GM12878 (cell line): ENCODE data around the gene PFKL. TPM values are rescaled to one million over a fixed set of nuclear protein-coding genes. Genes with fewer than 3 reads are reported as not detected.

Source experiments
- ATAC-seq: fragments of 200-7000 bp; cut with Tn5 transposase; 3 replicates; pipeline ENCODE4 v1.9.1; 2020; ENCODE audit warnings: mild to moderate bottlenecking, moderate library complexity
- BruUV-seq: library from RNA; stranded (reverse); fragments of 400-500 nt; replicated peaks from 2 replicates; lab custom pipeline; 2021; lab: Mats Ljungman, UMichigan
- CTCF ChIA-PET: fragments of 300-600 bp; sonication (Branson Sonifier 250); formaldehyde crosslinking; extraction: SDS; loops from one replicate; lab custom pipeline; 2021; ENCODE audit warnings: inconsistent platforms; lab: Yijun Ruan, JAX
- POLR2A ChIA-PET: fragments of 350-600 bp; formaldehyde crosslinking; extraction: SDS; loops from one replicate; lab custom pipeline; 2021; ENCODE audit warnings: inconsistent platforms; lab: Charles Lee
- RAD21 ChIA-PET: fragments of 300-600 bp; sonication (Branson Sonifier 250); formaldehyde crosslinking; loops from one replicate; lab custom pipeline; 2023; ENCODE audit warnings: antibody characterized with exemption; ENCODE audit not compliant: unreplicated experiment; lab: Charles Lee
- SMC1A ChIA-PET: fragments of 300-600 bp; sonication (Branson Sonifier 250); formaldehyde crosslinking; loops from one replicate; lab custom pipeline; 2023; ENCODE audit not compliant: unreplicated experiment, uncharacterized antibody; lab: Charles Lee
- DNase-seq: peaks from one replicate; pipeline ENCODE4 v3.0.0-alpha.2; 2011; ENCODE audit warnings: low read depth, low spot score
- FAIRE-seq: peaks from 3 replicates; lab custom pipeline; 2011; peaks lifted over from hg19 to GRCh38; lab: Jason Lieb, UNC
- H2AFZ ChIP-seq: 2 replicates; pipeline ENCODE4 v1.6.0; 2011; ENCODE audit warnings: low read depth, low read length, control low read depth; ENCODE audit not compliant: control insufficient read depth
- H3K27ac ChIP-seq: 2 replicates; pipeline ENCODE4 v1.5.1; 2011; ENCODE audit warnings: control low read depth; ENCODE audit not compliant: control insufficient read depth, insufficient read depth
- H3K27me3 ChIP-seq, 2 experiments: replicated peaks in 1 of 2; 2 replicates each; pipeline versions ENCODE4 v1.6.0 to v1.6.1; 2011; ENCODE audit warnings: low read length in 1 of 2; ENCODE audit not compliant: control insufficient read depth in 2 of 2, insufficient read depth in 2 of 2
- H3K36me3 ChIP-seq, 2 experiments: 2 replicates each; pipeline ENCODE4 v1.5.1; 2011; ENCODE audit warnings: low read length in 1 of 2; ENCODE audit not compliant: control insufficient read depth in 2 of 2, insufficient read depth in 2 of 2
- H3K4me1 ChIP-seq: 2 replicates; pipeline ENCODE4 v1.6.1; 2011; ENCODE audit warnings: mild to moderate bottlenecking, low read length, moderate library complexity, mixed read lengths; ENCODE audit not compliant: control insufficient read depth, insufficient read depth
- H3K4me2 ChIP-seq: 2 replicates; pipeline ENCODE4 v1.6.0; 2011; ENCODE audit warnings: control low read depth; ENCODE audit not compliant: control insufficient read depth, insufficient read depth
- H3K4me3 ChIP-seq: fragments of 200-600 bp; sonication (generic); 2 replicates; pipeline ENCODE4 v1.5.1; 2016
- H3K79me2 ChIP-seq: 2 replicates; pipeline ENCODE4 v1.6.0; 2011; ENCODE audit warnings: low read length; ENCODE audit not compliant: control insufficient read depth, insufficient read depth
- H3K9ac ChIP-seq: 2 replicates; pipeline ENCODE4 v1.8.0; 2011; ENCODE audit warnings: low read length, control low read depth, mixed read lengths; ENCODE audit not compliant: control insufficient read depth, insufficient read depth
- H3K9me3 ChIP-seq: replicated peaks from 3 replicates; pipeline ENCODE4 v1.5.1; 2011; ENCODE audit warnings: mild to moderate bottlenecking, low read length; ENCODE audit not compliant: control insufficient read depth, insufficient read depth
- H4K20me1 ChIP-seq: 2 replicates; pipeline ENCODE4 v1.6.0; 2011; ENCODE audit not compliant: control insufficient read depth, insufficient read depth
- ATF7 ChIP-seq: fragments of 450-650 bp; IDR thresholded peaks from 2 replicates; pipeline ENCODE4 v1.6.1; 2016; ENCODE audit warnings: low read depth, mild to moderate bottlenecking
- DPF2 ChIP-seq: fragments of 450-650 bp; IDR thresholded peaks from 2 replicates; pipeline ENCODE4 v1.6.1; 2017; ENCODE audit warnings: mild to moderate bottlenecking
- EED ChIP-seq: sonication (generic); IDR thresholded peaks from 2 replicates; pipeline ENCODE4 v1.6.1; 2016; ENCODE audit warnings: antibody characterized with exemption, low read depth
- EGR1 ChIP-seq, 2 experiments: IDR thresholded peaks; 1 replicate in 1 of 2; 2 replicates in 1 of 2; pipeline ENCODE4 v1.6.1; 2011 to 2012; ENCODE audit warnings: low read depth in 2 of 2, low read length in 2 of 2, borderline replicate concordance in 1 of 2, mild to moderate bottlenecking in 1 of 2, moderate library complexity in 1 of 2
- ETV6 ChIP-seq, 2 experiments: fragments of 450-650 bp in 1 of 2; IDR thresholded peaks in 1 of 2; conservative IDR thresholded peaks in 1 of 2; 2 replicates each; pipeline ENCODE4 v1.6.1; 2014; ENCODE audit warnings: antibody characterized with exemption in 1 of 2, borderline replicate concordance in 1 of 2, low read depth in 1 of 2, mild to moderate bottlenecking in 1 of 2, moderate library complexity in 1 of 2
- FOS ChIP-seq: IDR thresholded peaks from 3 replicates; pipeline ENCODE4 v1.6.1; 2011; ENCODE audit warnings: borderline replicate concordance; ENCODE audit not compliant: insufficient read length; ENCODE audit errors: extremely low read depth
- MTA2 ChIP-seq: fragments of 450-650 bp; IDR thresholded peaks from 2 replicates; pipeline ENCODE4 v1.6.1; 2016; ENCODE audit warnings: low read depth, mild to moderate bottlenecking, moderate library complexity
- RAD21 ChIP-seq: IDR thresholded peaks from 2 replicates; pipeline ENCODE4 v1.6.1; 2011; ENCODE audit warnings: mild to moderate bottlenecking, low read depth, low read length, moderate library complexity; ENCODE audit not compliant: insufficient read depth
- RELB ChIP-seq: fragments of 450-650 bp; IDR thresholded peaks from 2 replicates; pipeline ENCODE4 v1.6.1; 2017; ENCODE audit warnings: low read depth, mild to moderate bottlenecking, moderate library complexity
- SRF ChIP-seq, 2 experiments: IDR thresholded peaks; 2 replicates each; pipeline ENCODE4 v1.6.1; 2011; ENCODE audit warnings: low read depth in 2 of 2, low read length in 2 of 2, mild to moderate bottlenecking in 1 of 2, moderate library complexity in 1 of 2
- ZNF217 ChIP-seq: fragments of 450-650 bp; IDR thresholded peaks from 2 replicates; pipeline ENCODE4 v1.6.1; 2017; ENCODE audit warnings: antibody characterized with exemption, mild to moderate bottlenecking
- ZNF384 ChIP-seq: IDR thresholded peaks from 2 replicates; pipeline ENCODE4 v1.6.1; 2012; ENCODE audit warnings: low read depth, mild to moderate bottlenecking, low read length, improper control_type of control experiment, borderline replicate concordance
- ZNF687 ChIP-seq: fragments of 450-650 bp; IDR thresholded peaks from 2 replicates; pipeline ENCODE4 v1.6.1; 2017; ENCODE audit warnings: mild to moderate bottlenecking, moderate library complexity
- WGBS: methylation state at CpG from one replicate; pipeline ENCODE4 v1.1.6; 2016; ENCODE audit warnings: low lambda C conversion rate; ENCODE audit not compliant: insufficient replicate concordance, insufficient coverage; ENCODE audit errors: missing lambda C conversion rate; 5-methylcytosine and 5-hydroxymethylcytosine counted together
- in situ Hi-C: fragments of 300-500 bp; cut with MboI; formaldehyde crosslinking; loops from 9 replicates; pipeline ENCODE4 v1.14.3; 2018; ENCODE audit warnings: mixed read lengths
- intact Hi-C: fragments of 100-400 bp; cut with micrococcal nuclease; formaldehyde crosslinking; loops from one replicate; pipeline ENCODE4 v1.14.2; 2022; ENCODE audit not compliant: unreplicated experiment
- polyA plus RNA-seq, 11 experiments: library from polyadenylated mRNA; depleted of rRNA in 4 of 11; unstranded in 6 of 11; stranded (reverse) in 5 of 11; fragments of >200 nt; fragmentation: Nextera tagmentation in 4 of 11; fragmentation: Illumina TruSeq in 1 of 11; extraction: Ambion mirVana in 4 of 11; extraction: Trizol in 1 of 11; gene quantifications; 1 replicate in 1 of 11; 2 replicates in 10 of 11; pipeline versions ENCODE4 v1.2.1 to v1.2.3, GENCODE V29; 2011 to 2016; ENCODE audit warnings: inconsistent platforms in 2 of 11, missing spikeins in 2 of 11, low read depth in 1 of 11
- total RNA-seq, 4 experiments: library from RNA; depleted of rRNA in 3 of 4; stranded (reverse); fragments of >200 nt in 3 of 4; fragmentation: Illumina TruSeq in 1 of 4; extraction: Trizol in 1 of 4; gene quantifications; 2 replicates each; pipeline versions ENCODE4 v1.2.1 to v1.2.3, GENCODE V29; 2013 to 2021
- TF ChIP-seq, protein P1 (sequence below): IDR thresholded peaks from 2 replicates; pipeline ENCODE4 v1.6.1; 2012; ENCODE audit warnings: mild to moderate bottlenecking, low read depth, low read length

Gene PFKL
- total and polyA plus RNA-seq, 10 of the 15 experiments (the other 5 are each of a cell fraction or from before 2014, with no cell fraction given), result 1.2 to 192 (median 112) TPM

DNA sequence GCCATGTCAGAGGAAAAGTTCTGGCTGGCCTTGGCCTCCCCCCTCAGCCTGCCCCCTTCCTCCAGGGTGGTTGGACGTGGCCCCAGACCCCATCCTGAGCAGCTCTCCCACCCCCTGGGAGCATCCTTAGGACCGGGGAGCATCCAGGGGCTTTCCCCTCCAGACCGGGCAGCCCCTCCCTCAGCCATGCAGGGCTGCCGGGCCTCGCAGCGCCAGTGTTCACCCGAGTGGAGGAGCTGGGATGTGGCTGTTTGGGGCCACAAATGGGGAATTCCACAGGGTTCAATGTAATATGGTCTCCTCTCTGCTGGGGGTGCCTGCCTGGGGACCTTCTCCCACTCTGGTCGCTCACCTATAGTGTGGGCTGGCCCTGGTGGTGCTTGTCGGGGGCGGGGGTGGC lies 4.2 kb upstream of the PFKL start:
- no peaks in the 10 kb centered on the region for H3K27me3 ChIP-seq
- H3K4me1 ChIP-seq, result peaks cover 36% of the 10 kb centered on the region
- ATAC-seq (peak; percentile 24), FAIRE-seq (no peak), DNase-seq (no peak)
- BruUV-seq, result no TSS peak
- no peak overlapping the region for H3K9ac ChIP-seq
- ChIA-PET CTCF (interaction anchor here (0.5 to 1.0 kb wide), 3 partner anchors 9 to 631 kb away, joined by 3 read pairs; no protein-coding TSS in a partner anchor), SMC1A (interaction anchor here (0.8 to 2.8 kb wide), 3 partner anchors 9 to 46 kb away, joined by 3 to 11 read pairs (median 3); no protein-coding TSS in a partner anchor), POLR2A (interaction anchor here (0.7 to 1.4 kb wide), 3 partner anchors 8 to 25 kb away, joined by 3 to 5 read pairs (median 3); no protein-coding TSS in a partner anchor), RAD21 (interaction anchor here (1.0 to 3.0 kb wide), 4 partner anchors 9 to 43 kb away, joined by 3 to 27 read pairs (median 7); partner anchors contain the start of gene CFAP410)
- H4K20me1 ChIP-seq, result no peaks in the 10 kb centered on the region
- peak overlapping the region; percentile 1; the same call in 1 of the 2 replicates for H2AFZ ChIP-seq
- H3K4me2 ChIP-seq, result peak overlapping the region; percentile 30; the same call in 1 of the 2 replicates
- H3K9me3 ChIP-seq, result no peaks in the 10 kb centered on the region
- no peak overlapping the region for H3K4me3 ChIP-seq
- in situ Hi-C loops, result no loop called here
- peaks cover 15% of the 10 kb centered on the region for H3K79me2 ChIP-seq
- intact Hi-C loops, result no loop called here
- peak overlapping the region; percentile 4; the same call in 1 of the 2 replicates for H3K27ac ChIP-seq
- WGBS, result 30% methylated on average over 10 of the region's 10 CpGs
- no peaks in the 10 kb centered on the region for H3K36me3 ChIP-seq
- TF ChIP-seq ETV6 (conservative IDR thresholded peaks at IDR 0.05 in 1 of 2, IDR thresholded peaks at IDR 0.05 in 1 of 2; ENCODE audit: borderline replicate concordance in 1 of 2, low read depth in 1 of 2) (no peak), FOS (no peak), ZNF217 (no peak), DPF2 (no peak), ATF7 (no peak), SRF (IDR thresholded peaks at IDR 0.05; ENCODE audit: low read depth in 2 of 2, low read length in 2 of 2) (no peak), ZNF384 (no peak), RAD21 (peak; percentile 27; the same call in 1 of the 2 replicates), ZNF687 (0 out of 2 replicates have a peak, but pooled peaks have one; percentile 27), MTA2 (peak; percentile 31; the same call in 1 of the 2 replicates), EED (peak; percentile 64; the same call in 1 of the 2 replicates), EGR1 (IDR thresholded peaks at IDR 0.05; ENCODE audit: borderline replicate concordance in 1 of 2, low read depth in 2 of 2, low read length in 2 of 2) (0 out of 3 replicates have a peak, but pooled peaks of 1 of the 2 experiments have one; percentile 32), RELB (peak; percentile 76; the same call in 1 of the 2 replicates)
- TF ChIP-seq, protein P1, sequence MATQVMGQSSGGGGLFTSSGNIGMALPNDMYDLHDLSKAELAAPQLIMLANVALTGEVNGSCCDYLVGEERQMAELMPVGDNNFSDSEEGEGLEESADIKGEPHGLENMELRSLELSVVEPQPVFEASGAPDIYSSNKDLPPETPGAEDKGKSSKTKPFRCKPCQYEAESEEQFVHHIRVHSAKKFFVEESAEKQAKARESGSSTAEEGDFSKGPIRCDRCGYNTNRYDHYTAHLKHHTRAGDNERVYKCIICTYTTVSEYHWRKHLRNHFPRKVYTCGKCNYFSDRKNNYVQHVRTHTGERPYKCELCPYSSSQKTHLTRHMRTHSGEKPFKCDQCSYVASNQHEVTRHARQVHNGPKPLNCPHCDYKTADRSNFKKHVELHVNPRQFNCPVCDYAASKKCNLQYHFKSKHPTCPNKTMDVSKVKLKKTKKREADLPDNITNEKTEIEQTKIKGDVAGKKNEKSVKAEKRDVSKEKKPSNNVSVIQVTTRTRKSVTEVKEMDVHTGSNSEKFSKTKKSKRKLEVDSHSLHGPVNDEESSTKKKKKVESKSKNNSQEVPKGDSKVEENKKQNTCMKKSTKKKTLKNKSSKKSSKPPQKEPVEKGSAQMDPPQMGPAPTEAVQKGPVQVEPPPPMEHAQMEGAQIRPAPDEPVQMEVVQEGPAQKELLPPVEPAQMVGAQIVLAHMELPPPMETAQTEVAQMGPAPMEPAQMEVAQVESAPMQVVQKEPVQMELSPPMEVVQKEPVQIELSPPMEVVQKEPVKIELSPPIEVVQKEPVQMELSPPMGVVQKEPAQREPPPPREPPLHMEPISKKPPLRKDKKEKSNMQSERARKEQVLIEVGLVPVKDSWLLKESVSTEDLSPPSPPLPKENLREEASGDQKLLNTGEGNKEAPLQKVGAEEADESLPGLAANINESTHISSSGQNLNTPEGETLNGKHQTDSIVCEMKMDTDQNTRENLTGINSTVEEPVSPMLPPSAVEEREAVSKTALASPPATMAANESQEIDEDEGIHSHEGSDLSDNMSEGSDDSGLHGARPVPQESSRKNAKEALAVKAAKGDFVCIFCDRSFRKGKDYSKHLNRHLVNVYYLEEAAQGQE, result no peak
